Effector memory CD4-positive, alpha-beta T cell (primary cell): ENCODE data around the gene VMO1.

Experiments used
- DNase-seq, 3 donors: peaks; one replicate each; pipeline ENCODE4 v3.0.0-alpha.2; 2020
- H3K27ac ChIP-seq: 2 replicates; pipeline ENCODE4 v1.7.0; 2013; ENCODE audit warnings: mild to moderate bottlenecking, low read length, moderate library complexity; ENCODE audit not compliant: insufficient read depth, poor library complexity, severe bottlenecking
- H3K27me3 ChIP-seq: replicated peaks from 2 replicates; pipeline ENCODE4 v1.7.0; 2013; ENCODE audit warnings: mild to moderate bottlenecking, low read length; ENCODE audit not compliant: insufficient read depth, control insufficient read depth, poor library complexity, severe bottlenecking
- H3K36me3 ChIP-seq: 2 replicates; pipeline ENCODE4 v1.7.0; 2013; ENCODE audit warnings: mild to moderate bottlenecking, low read length, moderate library complexity; ENCODE audit not compliant: control insufficient read depth, insufficient read depth
- H3K4me1 ChIP-seq: 2 replicates; pipeline ENCODE4 v1.7.0; 2013; ENCODE audit warnings: low read length, mild to moderate bottlenecking; ENCODE audit not compliant: control insufficient read depth, insufficient read depth, poor library complexity, severe bottlenecking
- H3K4me3 ChIP-seq: 2 replicates; pipeline ENCODE4 v1.7.0; 2013; ENCODE audit warnings: low read length, low read depth, mild to moderate bottlenecking; ENCODE audit not compliant: insufficient read depth, poor library complexity, severe bottlenecking
- H3K9me3 ChIP-seq: 2 replicates; pipeline ENCODE4 v1.7.0; 2013; ENCODE audit warnings: mild to moderate bottlenecking, low read length, moderate library complexity; ENCODE audit not compliant: control insufficient read depth

Gene VMO1

DNA sequence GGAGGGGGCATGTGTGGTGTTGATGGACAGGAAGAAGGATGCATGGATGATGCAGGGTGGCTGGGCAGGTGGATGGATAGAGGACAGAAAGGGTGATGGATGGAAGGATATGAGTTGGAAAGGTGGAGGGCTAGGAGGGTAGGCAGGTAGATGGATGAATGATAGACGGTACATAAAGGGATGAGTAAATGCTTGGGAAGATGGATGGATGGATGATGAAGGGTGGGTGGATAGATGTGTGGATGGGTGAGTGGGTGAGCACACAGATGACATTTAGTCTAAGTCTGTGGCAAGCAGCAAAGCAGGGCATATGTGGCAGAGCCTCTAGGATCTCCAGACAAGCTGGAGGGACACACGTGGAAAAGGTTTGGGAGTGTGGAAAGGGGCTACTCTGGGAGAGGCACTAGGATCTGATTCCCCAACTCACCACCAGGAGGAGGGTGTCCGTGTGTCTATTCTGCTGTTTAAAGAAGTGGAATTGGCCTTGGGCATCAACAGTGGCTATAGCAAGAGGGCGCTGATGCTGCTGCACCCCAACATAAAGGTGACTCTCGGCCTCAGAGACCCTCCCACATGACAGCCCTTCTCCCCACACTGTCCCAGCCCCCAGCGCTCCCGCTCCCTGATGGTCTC, 29.0 kb upstream of the VMO1 start:
- no peaks in the 10 kb centered on the region for H3K27me3 ChIP-seq
- no peak overlapping the region for H3K4me3 ChIP-seq
- H3K4me1 ChIP-seq: no peaks in the 10 kb centered on the region
- DNase-seq: no peak
- H3K27ac ChIP-seq: no peak overlapping the region
- no peaks in the 10 kb centered on the region for H3K9me3 ChIP-seq
- H3K36me3 ChIP-seq: peaks cover 7% of the 10 kb centered on the region

GRCh38 chr17:4812690-4813089, 26.5 kb upstream of the VMO1 start:
- no peak overlapping the region for H3K4me3 ChIP-seq
- H3K27me3 ChIP-seq: no peaks in the 10 kb centered on the region
- peaks cover 3% of the 10 kb centered on the region for H3K4me1 ChIP-seq
- no peak overlapping the region for H3K27ac ChIP-seq
- DNase-seq: no peak
- H3K9me3 ChIP-seq: no peaks in the 10 kb centered on the region
- peaks cover 17% of the 10 kb centered on the region for H3K36me3 ChIP-seq

GRCh38 chr17:4811471-4811870, 25.3 kb upstream of the VMO1 start:
- H3K4me3 ChIP-seq: no peak overlapping the region
- H3K27ac ChIP-seq: no peak overlapping the region
- DNase-seq: no peak
- H3K4me1 ChIP-seq: peaks cover 5% of the 10 kb centered on the region
- no peaks in the 10 kb centered on the region for H3K9me3 ChIP-seq
- no peaks in the 10 kb centered on the region for H3K27me3 ChIP-seq
- peaks cover 17% of the 10 kb centered on the region for H3K36me3 ChIP-seq

DNA sequence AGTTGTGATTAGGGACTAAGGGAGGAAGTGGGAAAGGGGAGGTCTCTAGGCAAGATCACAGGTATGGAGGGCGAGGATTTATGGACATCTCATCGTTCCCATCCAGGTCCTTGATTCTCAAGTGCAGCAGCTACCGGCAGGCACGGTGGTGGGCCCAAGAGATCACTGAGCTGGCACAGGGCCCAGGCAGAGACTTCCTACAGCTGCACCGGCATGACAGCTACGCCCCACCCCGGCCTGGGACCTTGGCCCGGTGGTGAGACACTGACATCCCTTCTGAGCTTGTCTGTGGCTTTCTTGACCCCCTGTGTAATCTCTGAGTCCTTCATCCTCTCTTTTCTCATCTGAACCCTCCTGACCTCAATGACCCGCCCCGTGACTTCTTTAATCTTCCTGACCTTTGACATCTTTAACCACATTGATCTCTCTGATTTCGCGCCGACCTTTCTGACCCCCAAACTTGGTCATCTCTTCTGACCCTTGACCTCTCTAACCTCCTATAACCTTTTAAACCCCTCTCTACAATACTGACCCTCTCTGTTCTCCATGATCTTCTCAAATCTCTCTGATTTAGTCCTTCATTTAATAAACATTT, 24.6 kb upstream of the VMO1 start:
- Histone ChIP-seq H3K27me3 (no peaks in the 10 kb centered on the region), H3K27ac (no peak overlapping the region), H3K36me3 (peaks cover 16% of the 10 kb centered on the region), H3K4me3 (no peak overlapping the region), H3K4me1 (peaks cover 5% of the 10 kb centered on the region), H3K9me3 (no peaks in the 10 kb centered on the region)
- DNase-seq: no peak

DNA sequence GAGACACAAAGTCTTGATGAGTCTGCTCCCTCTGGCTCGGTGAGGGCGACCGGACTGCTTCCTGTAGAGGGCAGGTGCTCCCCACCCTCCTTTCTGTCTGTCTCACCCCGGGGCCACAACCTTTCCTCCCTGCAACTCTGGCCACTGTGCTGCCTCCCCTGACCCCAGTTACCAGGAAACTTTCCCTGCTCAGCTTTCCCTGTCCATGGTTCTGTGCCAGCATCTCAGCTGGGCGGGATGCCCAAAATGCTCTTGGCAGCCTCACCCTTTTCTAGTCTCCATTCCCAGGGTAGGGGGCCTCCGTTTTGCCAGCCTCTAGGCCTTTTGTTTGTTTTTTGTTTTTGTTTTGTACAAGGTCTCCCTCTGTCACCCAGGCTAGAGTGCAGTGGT, 22.2 kb upstream of the VMO1 start:
- Histone ChIP-seq H3K4me1 (peaks cover 5% of the 10 kb centered on the region), H3K36me3 (peaks cover 10% of the 10 kb centered on the region), H3K27ac (no peak overlapping the region), H3K4me3 (no peak overlapping the region), H3K9me3 (no peaks in the 10 kb centered on the region), H3K27me3 (no peaks in the 10 kb centered on the region)
- DNase-seq: no peak

DNA sequence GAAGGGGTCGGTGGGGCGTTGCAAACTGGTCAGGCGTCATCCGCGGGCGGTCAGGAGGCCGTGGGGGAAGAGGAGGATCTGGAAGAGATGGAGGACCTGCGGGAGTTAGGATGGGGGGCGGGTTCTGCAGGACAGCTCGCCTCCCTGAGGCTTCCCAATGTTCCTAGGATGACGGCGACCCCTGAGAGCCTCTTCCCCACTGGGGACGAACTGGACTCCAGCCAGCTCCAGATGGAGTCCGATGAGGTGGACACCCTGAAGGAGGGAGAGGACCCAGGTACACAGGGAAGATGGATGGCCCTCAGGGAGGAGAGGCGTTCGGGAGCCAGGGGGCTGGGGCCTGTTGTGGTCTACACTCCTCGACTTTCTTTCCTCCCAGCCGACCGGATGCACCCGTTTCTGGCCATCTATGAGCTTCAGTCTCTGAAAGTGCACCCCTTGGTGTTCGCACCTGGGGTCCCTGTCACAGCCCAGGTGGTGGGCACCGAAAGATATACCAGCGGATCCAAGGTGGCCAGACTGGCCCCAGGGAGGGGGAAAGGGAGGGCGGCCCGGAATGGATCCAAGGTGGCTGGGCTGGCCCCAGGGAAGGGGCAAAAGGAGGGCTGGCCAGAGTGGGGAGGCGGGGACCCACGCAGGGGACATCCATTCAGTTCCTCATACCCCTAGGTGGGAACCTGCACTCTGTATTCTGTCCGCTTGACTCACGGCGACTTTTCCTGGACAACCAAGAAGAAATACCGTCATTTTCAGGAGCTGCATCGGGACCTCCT, 21.6 kb upstream of the VMO1 start:
- DNase-seq: no peak
- peaks cover 5% of the 10 kb centered on the region for H3K4me1 ChIP-seq
- peaks cover 10% of the 10 kb centered on the region for H3K36me3 ChIP-seq
- peak overlapping the region; percentile 75 for H3K4me3 ChIP-seq
- no peaks in the 10 kb centered on the region for H3K9me3 ChIP-seq
- no peak overlapping the region for H3K27ac ChIP-seq
- H3K27me3 ChIP-seq: no peaks in the 10 kb centered on the region

DNA sequence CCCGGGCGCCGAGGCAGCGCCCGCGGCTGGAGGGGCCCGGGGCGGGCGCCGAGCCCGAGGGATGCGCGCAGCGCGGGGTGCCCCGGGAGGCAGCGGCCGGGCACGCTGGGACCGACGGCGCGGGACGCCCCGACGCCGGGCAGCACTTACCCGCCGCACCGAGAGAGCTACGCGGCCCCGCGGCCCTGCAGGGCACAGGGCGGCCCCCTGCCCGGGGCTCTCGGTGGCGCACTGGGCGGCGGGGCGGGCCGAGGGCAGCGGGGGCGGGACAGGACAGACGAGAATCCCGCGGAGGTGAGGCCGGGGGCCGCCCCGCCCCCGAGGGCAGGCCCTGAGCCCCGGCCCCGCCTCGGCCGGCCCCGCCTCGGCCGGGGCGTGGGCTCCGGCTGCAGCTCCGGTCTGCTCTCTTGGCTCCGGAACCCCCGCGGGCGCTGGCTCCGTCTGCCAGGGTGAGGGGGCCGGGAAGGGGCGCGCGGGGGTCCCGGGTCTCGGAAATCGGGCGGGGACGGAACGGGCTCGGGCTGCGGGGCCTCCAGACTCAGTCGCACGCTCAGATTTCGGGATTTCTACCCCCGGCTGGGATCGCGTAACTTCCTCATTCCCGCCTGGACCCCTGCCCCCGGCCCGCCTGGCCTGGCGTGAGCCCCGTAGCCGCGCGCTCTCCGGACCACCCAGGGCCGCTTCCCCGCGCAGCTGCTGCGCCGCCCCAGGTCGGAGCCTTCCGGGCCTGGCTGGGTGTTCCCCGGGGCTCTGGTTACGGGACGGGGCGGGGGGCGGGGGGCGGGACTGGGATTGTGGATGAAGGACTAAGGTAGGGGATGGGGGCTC, 20.8 kb upstream of the VMO1 start, which contains the start of gene PLD2:
TSS of gene PLD2 (plus strand) at position 376 of the 828 bp plus-strand sequence. CDS start 621 bp downstream, outside the sequence.
- H3K4me3 ChIP-seq: peak within 1 kb of the TSS; percentile 75
- peak within 1 kb of the TSS; percentile 66 for H3K27ac ChIP-seq
- H3K27me3 ChIP-seq: no peaks in the 10 kb centered on the region
- peak; percentile 79 to 83 (median 79) for DNase-seq
- peaks cover 10% of the 10 kb centered on the region for H3K36me3 ChIP-seq
- peaks cover 5% of the 10 kb centered on the region for H3K4me1 ChIP-seq
- H3K9me3 ChIP-seq: no peaks in the 10 kb centered on the region

- peaks cover 5% of the 10 kb centered on the region for H3K4me1 ChIP-seq
- peak overlapping the region; percentile 57 for H3K27ac ChIP-seq
- H3K36me3 ChIP-seq: peaks cover 10% of the 10 kb centered on the region
- H3K4me3 ChIP-seq: peak overlapping the region; percentile 48
- H3K9me3 ChIP-seq: no peaks in the 10 kb centered on the region
- H3K27me3 ChIP-seq: no peaks in the 10 kb centered on the region
- no peak for DNase-seq
These were observed 20.3 kb upstream of the VMO1 start for GRCh38 chr17:4806456-4806776.

DNA sequence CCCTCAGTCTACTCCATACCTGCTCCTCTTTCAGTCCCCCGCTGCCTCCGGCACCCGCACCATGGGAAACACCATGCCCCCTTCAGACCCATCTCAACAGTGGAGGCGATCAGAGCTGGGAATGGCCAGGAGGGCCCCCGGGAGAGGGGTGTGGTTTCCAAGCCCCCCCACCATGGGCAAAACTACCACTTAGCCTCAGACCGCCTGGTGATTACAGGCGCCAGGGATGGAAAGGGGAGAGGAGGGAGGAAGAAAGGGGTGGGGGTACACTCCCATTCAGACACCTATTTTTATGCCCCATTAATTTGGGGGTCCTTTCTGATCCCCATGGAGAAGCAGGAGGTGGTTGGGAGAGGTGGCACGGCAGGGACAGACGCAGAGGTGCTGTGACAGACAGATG, 16.1 kb upstream of the VMO1 start, which contains the start of gene C17orf114:
TSS of gene C17orf114 (minus strand) at position 101 of the 400 bp plus-strand sequence.
- H3K27ac ChIP-seq: no peak within 1 kb of the TSS
- no peaks in the 10 kb centered on the region for H3K4me1 ChIP-seq
- H3K9me3 ChIP-seq: no peaks in the 10 kb centered on the region
- H3K27me3 ChIP-seq: no peaks in the 10 kb centered on the region
- H3K36me3 ChIP-seq: peaks cover 17% of the 10 kb centered on the region
- H3K4me3 ChIP-seq: no peak within 1 kb of the TSS
- no peak for DNase-seq
